Stimulated activated CD4-positive, alpha-beta T cell treated with anti-CD3 and anti-CD28 coated beads, Interleukin-1b, Interleukin-23, amount 100 ng/mL, for 48 hours (primary cell): ENCODE data around the gene CFAP410.

Experiments used
- DNase-seq: peaks from one replicate; pipeline ENCODE4 v3.0.0-alpha.2; 2020

The CFAP410 gene

GRCh38 chr21:44282370-44282769 lies 56.8 kb downstream of the CFAP410 start:
- no peak for DNase-seq

GRCh38 chr21:44281801-44282200 lies 57.4 kb downstream of the CFAP410 start:
- DNase-seq: no peak

GRCh38 chr21:44279354-44280260 lies 59.6 kb downstream of the CFAP410 start:
- DNase-seq: no peak
